ENCODE results near the gene C7orf33. TPM values are rescaled to one million over a fixed set of nuclear protein-coding genes. Genes with fewer than 3 reads are reported as not detected.
"Not testable (repeated sequence)": the region's sequence is repeated elsewhere in the genome, so short reads cannot be mapped to it uniquely, and the experiment has no call there.

The C7orf33 gene
- total RNA-seq, 1 donor from 2014 or later, result not detected

DNA sequence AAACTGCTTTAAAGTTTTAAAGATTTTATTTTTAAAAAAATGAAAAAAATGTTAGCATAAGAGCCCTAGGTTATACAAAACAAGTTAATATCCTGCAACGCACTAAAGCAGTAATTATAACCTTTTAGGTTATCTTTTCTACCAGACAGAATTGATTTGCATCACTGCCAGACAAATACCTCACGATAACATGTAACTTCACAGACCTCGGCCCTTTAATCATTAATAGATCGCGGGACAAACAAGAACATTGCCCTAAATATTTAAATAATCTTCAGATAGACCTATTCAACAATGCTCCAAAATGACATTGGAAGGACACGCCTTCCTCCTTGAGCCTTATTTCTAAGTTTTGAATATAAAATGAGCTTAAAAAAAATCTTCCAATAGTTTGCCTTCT is 23.8 kb upstream of the C7orf33 start:
- no peak for DNase-seq (ENCODE audit: low read depth)
- Histone ChIP-seq H4K20me1 (ENCODE audit: insufficient read depth, low read length) (no peaks in the 10 kb centered on the region), H3K79me2 (ENCODE audit: insufficient read depth, low read length) (no peaks in the 10 kb centered on the region), H3K4me3 (ENCODE audit: insufficient read depth, low read depth, low read length) (no peak overlapping the region), H3K4me1 (ENCODE audit: insufficient read depth, low read length) (no peaks in the 10 kb centered on the region), H3K27me3 (ENCODE audit: insufficient read depth, low read length) (no peaks in the 10 kb centered on the region), H3K4me2 (ENCODE audit: low read length) (no peak overlapping the region), H3K36me3 (ENCODE audit: insufficient read depth, low read length) (no peaks in the 10 kb centered on the region), H3K9me3 (ENCODE audit: insufficient read depth, low read depth, low read length) (no peaks in the 10 kb centered on the region), H3K27ac (ENCODE audit: low read depth, low read length) (no peak overlapping the region), H2AFZ (ENCODE audit: low read depth, low read length) (no peak overlapping the region), H3K9ac (ENCODE audit: low read length) (no peak overlapping the region)
- H3K36me3 Mint-ChIP-seq (ENCODE audit: low read depth, unreplicated experiment), result no peaks in the 10 kb centered on the region
- TF ChIP-seq, protein P1, sequence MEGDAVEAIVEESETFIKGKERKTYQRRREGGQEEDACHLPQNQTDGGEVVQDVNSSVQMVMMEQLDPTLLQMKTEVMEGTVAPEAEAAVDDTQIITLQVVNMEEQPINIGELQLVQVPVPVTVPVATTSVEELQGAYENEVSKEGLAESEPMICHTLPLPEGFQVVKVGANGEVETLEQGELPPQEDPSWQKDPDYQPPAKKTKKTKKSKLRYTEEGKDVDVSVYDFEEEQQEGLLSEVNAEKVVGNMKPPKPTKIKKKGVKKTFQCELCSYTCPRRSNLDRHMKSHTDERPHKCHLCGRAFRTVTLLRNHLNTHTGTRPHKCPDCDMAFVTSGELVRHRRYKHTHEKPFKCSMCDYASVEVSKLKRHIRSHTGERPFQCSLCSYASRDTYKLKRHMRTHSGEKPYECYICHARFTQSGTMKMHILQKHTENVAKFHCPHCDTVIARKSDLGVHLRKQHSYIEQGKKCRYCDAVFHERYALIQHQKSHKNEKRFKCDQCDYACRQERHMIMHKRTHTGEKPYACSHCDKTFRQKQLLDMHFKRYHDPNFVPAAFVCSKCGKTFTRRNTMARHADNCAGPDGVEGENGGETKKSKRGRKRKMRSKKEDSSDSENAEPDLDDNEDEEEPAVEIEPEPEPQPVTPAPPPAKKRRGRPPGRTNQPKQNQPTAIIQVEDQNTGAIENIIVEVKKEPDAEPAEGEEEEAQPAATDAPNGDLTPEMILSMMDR (IDR thresholded peaks at IDR 0.05; ENCODE audit: insufficient read depth, low read depth, low read length), result no peak
- no peak for TF ChIP-seq EZH2 (IDR thresholded peaks at IDR 0.05; ENCODE audit: insufficient read depth, low read length)
- no peak for FAIRE-seq
- peaks cover 7% of the 10 kb centered on the region for H3K9me3 Mint-ChIP-seq (ENCODE audit: unreplicated experiment)
- peaks cover 16% of the 10 kb centered on the region for H3K4me1 Mint-ChIP-seq (ENCODE audit: low read depth, unreplicated experiment)
- no peak overlapping the region for H3K27ac Mint-ChIP-seq (ENCODE audit: unreplicated experiment)
- H3K4me3 Mint-ChIP-seq (ENCODE audit: unreplicated experiment), result no peak overlapping the region
- no peaks in the 10 kb centered on the region for H3K27me3 Mint-ChIP-seq (ENCODE audit: low read depth, unreplicated experiment)

DNA sequence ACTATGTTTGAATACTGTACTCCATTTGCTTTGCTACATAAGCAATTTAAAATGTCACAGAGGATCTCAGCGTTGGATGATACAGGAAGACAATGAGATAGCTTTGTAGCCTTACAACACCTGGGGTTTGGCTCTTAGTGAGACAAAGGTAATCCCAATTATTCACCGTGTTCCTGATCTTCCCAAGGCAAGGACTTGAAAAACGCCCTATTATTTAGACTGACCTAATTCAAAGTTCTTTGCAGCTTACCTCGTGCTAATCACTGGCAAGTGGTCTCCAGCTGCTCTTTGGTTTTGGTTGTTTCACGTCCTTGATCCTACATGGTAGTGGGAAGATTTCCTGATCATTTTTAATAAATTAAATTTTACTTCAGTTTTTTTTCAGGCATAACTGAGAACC is 23.0 kb upstream of the C7orf33 start:
- Histone ChIP-seq H3K9ac (ENCODE audit: low read length) (no peak overlapping the region), H3K79me2 (ENCODE audit: insufficient read depth, low read length) (no peaks in the 10 kb centered on the region), H3K27ac (ENCODE audit: low read depth, low read length) (no peak overlapping the region), H3K9me3 (ENCODE audit: insufficient read depth, low read depth, low read length) (no peaks in the 10 kb centered on the region), H3K4me2 (ENCODE audit: low read length) (no peak overlapping the region), H3K4me3 (ENCODE audit: insufficient read depth, low read depth, low read length) (no peak overlapping the region), H3K4me1 (ENCODE audit: insufficient read depth, low read length) (no peaks in the 10 kb centered on the region), H2AFZ (ENCODE audit: low read depth, low read length) (no peak overlapping the region), H4K20me1 (ENCODE audit: insufficient read depth, low read length) (no peaks in the 10 kb centered on the region), H3K27me3 (ENCODE audit: insufficient read depth, low read length) (no peaks in the 10 kb centered on the region), H3K36me3 (ENCODE audit: insufficient read depth, low read length) (no peaks in the 10 kb centered on the region)
- Mint-ChIP-seq H3K9me3 (ENCODE audit: unreplicated experiment) (peaks cover 7% of the 10 kb centered on the region), H3K27ac (ENCODE audit: unreplicated experiment) (no peak overlapping the region), H3K27me3 (ENCODE audit: low read depth, unreplicated experiment) (no peaks in the 10 kb centered on the region), H3K36me3 (ENCODE audit: low read depth, unreplicated experiment) (no peaks in the 10 kb centered on the region), H3K4me1 (ENCODE audit: low read depth, unreplicated experiment) (peaks cover 16% of the 10 kb centered on the region), H3K4me3 (ENCODE audit: unreplicated experiment) (no peak overlapping the region)
- FAIRE-seq, result no peak
- DNase-seq (ENCODE audit: low read depth), result no peak
- no peak for TF ChIP-seq EZH2 (IDR thresholded peaks at IDR 0.05; ENCODE audit: insufficient read depth, low read length)
- TF ChIP-seq, protein P1 (IDR thresholded peaks at IDR 0.05; ENCODE audit: insufficient read depth, low read depth, low read length), result no peak

DNA sequence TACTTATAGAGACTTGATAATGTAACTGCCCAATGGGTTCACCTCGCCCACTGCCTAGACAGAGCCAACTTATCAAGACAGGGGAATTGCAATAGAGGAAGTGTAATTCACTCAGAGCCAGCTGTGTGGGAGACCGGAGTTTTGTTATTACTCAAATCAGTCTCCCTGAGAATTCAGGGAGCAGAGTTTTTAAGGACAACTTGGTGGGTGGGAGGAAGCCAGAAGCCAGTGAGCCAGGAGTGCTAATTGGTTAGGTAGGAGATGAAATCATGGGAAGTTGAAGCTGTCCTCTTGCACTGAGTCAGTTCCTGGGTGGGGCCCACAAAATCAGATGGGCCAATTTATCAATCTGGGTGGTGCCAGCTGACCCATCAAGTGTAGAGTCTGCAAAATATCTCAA is 20.1 kb upstream of the C7orf33 start:
- H2AFZ ChIP-seq (ENCODE audit: low read depth, low read length), result no peak overlapping the region
- TF ChIP-seq, protein P1 (IDR thresholded peaks at IDR 0.05; ENCODE audit: insufficient read depth, low read depth, low read length), result no peak
- no peak for TF ChIP-seq EZH2 (IDR thresholded peaks at IDR 0.05; ENCODE audit: insufficient read depth, low read length)
- H3K36me3 ChIP-seq (ENCODE audit: insufficient read depth, low read length), result no peaks in the 10 kb centered on the region
- no peak overlapping the region for H3K27ac ChIP-seq (ENCODE audit: low read depth, low read length)
- Mint-ChIP-seq H3K9me3 (ENCODE audit: unreplicated experiment) (no peaks in the 10 kb centered on the region), H3K27ac (ENCODE audit: unreplicated experiment) (no peak overlapping the region), H3K4me3 (ENCODE audit: unreplicated experiment) (no peak overlapping the region), H3K36me3 (ENCODE audit: low read depth, unreplicated experiment) (no peaks in the 10 kb centered on the region), H3K4me1 (ENCODE audit: low read depth, unreplicated experiment) (peaks cover 5% of the 10 kb centered on the region), H3K27me3 (ENCODE audit: low read depth, unreplicated experiment) (no peaks in the 10 kb centered on the region)
- H3K79me2 ChIP-seq (ENCODE audit: insufficient read depth, low read length), result no peaks in the 10 kb centered on the region
- H3K4me1 ChIP-seq (ENCODE audit: insufficient read depth, low read length), result no peaks in the 10 kb centered on the region
- H3K9me3 ChIP-seq (ENCODE audit: insufficient read depth, low read depth, low read length), result no peaks in the 10 kb centered on the region
- DNase-seq (ENCODE audit: low read depth), result no peak
- H3K4me3 ChIP-seq (ENCODE audit: insufficient read depth, low read depth, low read length), result no peak overlapping the region
- H3K4me2 ChIP-seq (ENCODE audit: low read length), result no peak overlapping the region
- no peak for FAIRE-seq
- no peaks in the 10 kb centered on the region for H4K20me1 ChIP-seq (ENCODE audit: insufficient read depth, low read length)
- no peaks in the 10 kb centered on the region for H3K27me3 ChIP-seq (ENCODE audit: insufficient read depth, low read length)
- no peak overlapping the region for H3K9ac ChIP-seq (ENCODE audit: low read length)

DNA sequence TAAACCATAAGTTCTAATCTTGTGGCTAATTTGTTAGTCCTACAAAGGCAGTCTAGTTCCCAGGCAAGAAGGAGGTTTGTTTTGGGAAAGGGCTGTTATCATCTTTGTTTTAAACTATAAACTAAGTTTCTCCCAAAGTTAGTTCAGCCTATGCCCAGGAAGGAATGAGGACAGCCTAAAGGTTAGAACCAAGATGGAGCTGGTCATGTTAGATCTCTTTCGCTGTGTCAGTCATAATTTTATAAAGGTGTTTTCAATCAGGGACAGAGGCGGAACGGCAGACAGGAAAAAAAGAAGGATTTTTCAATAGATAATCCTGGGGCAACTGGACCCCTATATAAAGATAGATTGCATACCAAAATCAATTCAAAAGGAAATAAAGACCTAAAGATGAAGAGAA is 19.6 kb upstream of the C7orf33 start:
- not testable (repeated sequence) for H3K27ac Mint-ChIP-seq (ENCODE audit: unreplicated experiment); H3K79me2 ChIP-seq (ENCODE audit: insufficient read depth, low read length); H3K4me1 Mint-ChIP-seq (ENCODE audit: low read depth, unreplicated experiment); H3K27ac ChIP-seq (ENCODE audit: low read depth, low read length); H3K9me3 Mint-ChIP-seq (ENCODE audit: unreplicated experiment); H3K27me3 Mint-ChIP-seq (ENCODE audit: low read depth, unreplicated experiment); H3K27me3 ChIP-seq (ENCODE audit: insufficient read depth, low read length); H3K4me1 ChIP-seq (ENCODE audit: insufficient read depth, low read length); H3K36me3 ChIP-seq (ENCODE audit: insufficient read depth, low read length); H3K9ac ChIP-seq (ENCODE audit: low read length); FAIRE-seq; H4K20me1 ChIP-seq (ENCODE audit: insufficient read depth, low read length); H3K36me3 Mint-ChIP-seq (ENCODE audit: low read depth, unreplicated experiment); H3K4me3 ChIP-seq (ENCODE audit: insufficient read depth, low read depth, low read length); H3K9me3 ChIP-seq (ENCODE audit: insufficient read depth, low read depth, low read length); H2AFZ ChIP-seq (ENCODE audit: low read depth, low read length); H3K4me3 Mint-ChIP-seq (ENCODE audit: unreplicated experiment); DNase-seq (ENCODE audit: low read depth); H3K4me2 ChIP-seq (ENCODE audit: low read length)
